Activated naive CD8-positive, alpha-beta T cell treated with anti-CD3 and anti-CD28 coated beads, Interleukin-2, amount 50 U/mL, for 24 hours (primary cell): Measurements from ENCODE around the gene PFDN1.

Experiments
- ATAC-seq: fragments of 150-1000 bp; cut with Tn5 transposase; one replicate; pipeline ENCODE4 v1.10.0; 2021
- DNase-seq: peaks from one replicate; pipeline ENCODE4 v3.0.0; 2021
- H3K27ac Mint-ChIP-seq: one replicate; pipeline ENCODE4 v1.8.0; 2021; ENCODE audit warnings: mild to moderate bottlenecking, mixed read lengths
- H3K27me3 Mint-ChIP-seq: one replicate; pipeline ENCODE4 v1.8.0; 2021; ENCODE audit warnings: mixed read lengths
- H3K36me3 Mint-ChIP-seq: one replicate; pipeline ENCODE4 v1.8.0; 2021; ENCODE audit warnings: low read depth, mixed read lengths
- H3K4me1 Mint-ChIP-seq: one replicate; pipeline ENCODE4 v1.8.0; 2021; ENCODE audit warnings: mixed read lengths
- H3K4me3 Mint-ChIP-seq: one replicate; pipeline ENCODE4 v1.8.0; 2021; ENCODE audit warnings: mild to moderate bottlenecking, moderate library complexity, mixed read lengths
- H3K9me3 Mint-ChIP-seq: one replicate; pipeline ENCODE4 v1.8.0; 2021; ENCODE audit warnings: mixed read lengths

The PFDN1 gene

DNA sequence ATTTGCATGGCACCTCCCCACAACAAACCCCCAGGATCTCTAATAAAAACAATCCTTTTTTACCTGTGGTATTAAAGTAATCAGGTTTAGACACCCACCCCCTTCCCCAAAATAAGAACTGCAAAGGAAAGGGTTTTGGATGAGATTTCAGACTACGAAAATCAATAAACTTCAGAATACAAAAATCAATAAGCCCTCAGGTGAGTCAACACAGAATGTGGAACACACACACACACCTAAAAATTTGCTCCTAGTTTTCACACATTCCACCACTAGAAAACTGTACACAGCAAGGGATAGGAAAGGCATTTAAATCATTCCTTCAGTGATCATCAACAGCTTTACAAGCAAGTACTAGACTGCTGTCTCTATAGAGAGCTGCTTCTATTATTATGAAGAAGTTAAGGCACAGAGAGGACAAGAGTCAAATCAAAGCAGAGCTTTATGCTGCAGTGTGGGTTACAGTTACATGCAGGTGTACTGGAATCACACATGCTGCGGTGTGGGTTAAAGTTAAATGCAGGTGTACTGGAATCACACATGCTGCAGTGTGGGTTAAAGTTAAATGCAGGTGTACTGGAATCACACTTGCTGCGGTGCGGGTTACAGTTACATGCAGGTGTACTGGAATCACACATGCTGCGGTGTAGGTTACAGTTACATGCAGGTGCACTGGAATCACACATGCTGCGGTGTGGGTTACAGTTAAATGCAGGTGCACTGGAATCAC lies 36.3 kb downstream of the PFDN1 start:
- H3K4me3 Mint-ChIP-seq: no peak overlapping the region
- DNase-seq (no peak), ATAC-seq (no peak)
- no peaks in the 10 kb centered on the region for H3K27me3 Mint-ChIP-seq
- H3K36me3 Mint-ChIP-seq: peaks cover 8% of the 10 kb centered on the region
- no peak overlapping the region for H3K27ac Mint-ChIP-seq
- H3K9me3 Mint-ChIP-seq: no peaks in the 10 kb centered on the region
- peaks cover 39% of the 10 kb centered on the region for H3K4me1 Mint-ChIP-seq

GRCh38 chr5:140265845-140266244 lies 37.1 kb downstream of the PFDN1 start:
- Mint-ChIP-seq H3K4me1 (peaks cover 45% of the 10 kb centered on the region), H3K4me3 (no peak overlapping the region), H3K27me3 (no peaks in the 10 kb centered on the region), H3K9me3 (no peaks in the 10 kb centered on the region), H3K27ac (no peak overlapping the region), H3K36me3 (peaks cover 6% of the 10 kb centered on the region)
- DNase-seq (no peak), ATAC-seq (no peak)

DNA sequence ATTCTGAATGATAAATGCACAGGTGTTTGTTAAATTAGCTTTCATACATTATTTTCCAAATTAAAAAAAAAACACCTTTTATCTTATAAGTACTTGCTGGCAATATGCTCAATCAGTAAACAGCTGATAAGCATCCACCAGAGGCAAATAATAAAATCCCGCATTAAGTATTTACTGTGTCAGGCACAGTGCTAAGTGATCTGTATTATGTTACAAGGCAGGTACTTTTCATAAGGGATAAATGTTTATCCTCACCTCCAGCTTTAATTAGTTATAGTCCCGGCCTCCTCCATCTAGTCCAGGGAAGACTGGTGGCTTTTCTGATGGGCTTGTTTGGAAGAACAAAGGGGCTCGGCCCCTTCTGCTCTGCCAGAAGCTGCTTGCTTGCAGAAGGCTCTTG lies 40.1 kb downstream of the PFDN1 start:
- Mint-ChIP-seq H3K4me3 (no peak overlapping the region), H3K4me1 (peaks cover 54% of the 10 kb centered on the region), H3K9me3 (no peaks in the 10 kb centered on the region), H3K27ac (no peak overlapping the region), H3K36me3 (peaks cover 22% of the 10 kb centered on the region), H3K27me3 (no peaks in the 10 kb centered on the region)
- no peak for ATAC-seq
- no peak for DNase-seq

DNA sequence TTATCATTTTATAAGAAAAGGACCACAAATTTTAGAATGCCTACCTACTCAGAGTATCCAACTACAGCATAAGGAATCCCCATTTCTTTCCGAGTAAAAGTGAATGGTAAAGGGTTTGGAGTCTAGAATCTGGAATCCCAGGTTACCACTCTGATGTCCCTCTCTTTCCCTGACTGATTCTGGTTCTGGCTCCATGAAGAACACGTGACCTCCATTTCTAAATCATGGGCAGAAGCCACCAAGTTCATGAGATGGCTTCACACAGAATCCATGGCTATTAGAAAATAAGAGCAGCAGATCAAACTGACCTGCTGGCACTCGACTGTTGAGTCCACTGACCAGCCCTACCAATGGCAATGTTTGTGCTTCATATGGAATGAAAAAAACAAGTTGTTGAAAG lies 40.7 kb downstream of the PFDN1 start:
- H3K27me3 Mint-ChIP-seq: no peaks in the 10 kb centered on the region
- no peak overlapping the region for H3K27ac Mint-ChIP-seq
- DNase-seq (no peak), ATAC-seq (no peak)
- no peak overlapping the region for H3K4me3 Mint-ChIP-seq
- no peaks in the 10 kb centered on the region for H3K9me3 Mint-ChIP-seq
- peaks cover 23% of the 10 kb centered on the region for H3K36me3 Mint-ChIP-seq
- H3K4me1 Mint-ChIP-seq: peaks cover 48% of the 10 kb centered on the region

DNA sequence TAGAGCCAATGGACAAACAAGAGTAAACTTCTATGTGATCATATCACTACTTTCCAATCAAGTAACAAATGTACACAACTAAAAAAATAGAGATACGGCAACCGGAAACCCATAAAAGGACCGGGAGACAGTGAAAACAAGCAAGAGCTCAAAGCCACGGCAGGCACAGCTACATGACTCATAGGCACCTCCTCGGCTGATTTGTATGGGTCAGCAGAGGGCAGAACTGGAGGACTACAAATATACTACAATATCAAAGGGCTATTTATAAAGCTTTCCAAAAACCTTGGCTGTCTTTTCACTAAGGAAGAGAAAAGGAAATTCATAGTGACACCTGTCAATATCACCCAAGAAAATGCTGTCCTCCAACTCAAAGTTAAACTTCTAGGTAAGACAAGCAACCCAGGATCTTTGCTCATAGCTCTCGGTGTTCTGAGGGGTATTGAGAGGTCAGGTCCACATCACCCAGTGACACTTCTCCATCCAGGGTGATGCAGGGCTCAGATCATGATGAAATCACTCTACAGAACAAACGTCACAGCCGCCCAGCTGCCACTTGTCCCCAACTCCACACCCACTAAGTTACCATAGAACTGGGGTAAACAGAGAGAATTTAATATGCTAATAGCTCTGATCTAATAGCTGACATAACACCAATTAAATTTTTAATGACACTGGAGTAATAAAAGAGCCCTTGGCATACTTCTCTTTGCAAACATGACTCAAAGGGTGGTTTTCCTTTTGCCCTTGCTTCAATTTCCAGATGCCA lies 41.3 kb downstream of the PFDN1 start:
- ATAC-seq (no peak), DNase-seq (no peak)
- Mint-ChIP-seq H3K9me3 (no peaks in the 10 kb centered on the region), H3K36me3 (peaks cover 23% of the 10 kb centered on the region), H3K27ac (no peak overlapping the region), H3K4me3 (no peak overlapping the region), H3K27me3 (no peaks in the 10 kb centered on the region), H3K4me1 (peaks cover 42% of the 10 kb centered on the region)

DNA sequence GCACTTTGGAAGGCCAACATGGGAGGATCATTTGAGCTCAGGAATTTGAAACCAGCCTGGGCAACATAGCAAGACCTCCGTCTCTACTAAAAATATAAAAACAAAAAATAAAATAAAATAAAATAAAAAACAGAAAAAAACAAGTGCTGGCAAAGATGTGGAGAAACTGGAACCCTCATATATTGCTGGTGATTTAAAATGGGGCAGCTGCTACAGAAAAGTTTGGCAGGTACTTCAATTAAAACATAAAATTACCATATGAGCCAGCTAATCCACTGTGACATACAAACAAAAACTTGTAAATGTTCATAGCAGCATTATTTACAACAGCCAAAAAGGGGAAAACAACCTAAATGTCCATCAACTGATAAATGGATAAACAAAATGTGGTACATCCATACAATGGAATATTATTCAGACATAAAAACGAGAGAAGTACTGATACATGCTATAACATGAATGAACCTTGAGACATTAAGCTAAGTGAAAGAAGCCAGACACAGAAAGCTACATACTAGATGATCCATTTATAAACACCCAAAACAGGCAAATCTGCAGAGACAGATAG lies 42.7 kb downstream of the PFDN1 start:
- no peaks in the 10 kb centered on the region for H3K27me3 Mint-ChIP-seq
- H3K36me3 Mint-ChIP-seq: peaks cover 23% of the 10 kb centered on the region
- no peak overlapping the region for H3K4me3 Mint-ChIP-seq
- H3K4me1 Mint-ChIP-seq: peaks cover 27% of the 10 kb centered on the region
- DNase-seq: no peak
- ATAC-seq: no peak
- no peaks in the 10 kb centered on the region for H3K9me3 Mint-ChIP-seq
- no peak overlapping the region for H3K27ac Mint-ChIP-seq

- no peaks in the 10 kb centered on the region for H3K9me3 Mint-ChIP-seq
- ATAC-seq (no peak), DNase-seq (no peak)
- no peak overlapping the region for H3K4me3 Mint-ChIP-seq
- H3K4me1 Mint-ChIP-seq: peaks cover 25% of the 10 kb centered on the region
- H3K27me3 Mint-ChIP-seq: no peaks in the 10 kb centered on the region
- H3K36me3 Mint-ChIP-seq: peaks cover 23% of the 10 kb centered on the region
- H3K27ac Mint-ChIP-seq: peak overlapping the region; percentile 21
These were observed 43.4 kb downstream of the PFDN1 start for GRCh38 chr5:140259500-140259899.

DNA sequence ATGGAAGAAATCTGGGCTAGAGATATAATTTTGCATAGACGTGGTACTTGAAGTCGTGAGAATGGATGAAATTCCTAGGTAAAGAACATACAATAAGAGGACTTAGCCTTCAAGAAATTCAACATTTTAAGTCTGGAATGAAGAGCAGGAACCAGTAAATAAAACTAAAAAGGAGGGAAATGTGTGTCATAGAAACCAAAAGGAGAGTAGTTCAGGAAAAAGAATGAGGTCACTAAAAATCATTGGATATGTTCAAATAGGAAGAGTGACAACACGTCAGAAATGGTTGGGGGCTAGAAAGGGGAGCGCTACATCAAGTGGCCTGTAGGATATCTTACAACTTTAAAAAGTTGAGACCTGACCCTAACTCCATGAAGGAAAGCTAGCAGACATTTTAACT lies 44.0 kb downstream of the PFDN1 start:
- no peaks in the 10 kb centered on the region for H3K9me3 Mint-ChIP-seq
- H3K27me3 Mint-ChIP-seq: no peaks in the 10 kb centered on the region
- H3K4me1 Mint-ChIP-seq: peaks cover 22% of the 10 kb centered on the region
- no peak for DNase-seq
- no peak overlapping the region for H3K4me3 Mint-ChIP-seq
- ATAC-seq: no peak
- peaks cover 23% of the 10 kb centered on the region for H3K36me3 Mint-ChIP-seq
- no peak overlapping the region for H3K27ac Mint-ChIP-seq

DNA sequence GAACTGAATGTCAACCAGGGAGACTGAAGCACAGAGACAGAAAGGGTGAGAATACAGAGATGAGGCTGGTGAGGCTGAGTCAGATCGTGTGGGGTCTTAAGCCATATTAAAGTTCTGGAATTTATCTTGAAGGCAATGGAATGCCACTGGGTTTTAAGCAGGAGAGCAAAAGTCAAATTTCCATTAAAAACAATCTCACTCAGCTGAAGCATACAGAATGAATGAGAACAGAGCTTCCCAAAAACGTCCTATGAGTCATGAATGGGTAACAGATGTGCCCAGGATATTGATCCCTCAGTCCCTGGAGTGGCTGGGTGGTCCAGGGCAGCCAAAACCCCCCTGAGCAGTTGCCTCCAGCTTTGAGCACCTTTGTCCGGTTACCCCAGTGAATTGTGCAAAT lies 44.9 kb downstream of the PFDN1 start:
- Mint-ChIP-seq H3K27ac (no peak overlapping the region), H3K4me3 (no peak overlapping the region), H3K27me3 (no peaks in the 10 kb centered on the region), H3K4me1 (peaks cover 22% of the 10 kb centered on the region), H3K36me3 (peaks cover 23% of the 10 kb centered on the region), H3K9me3 (no peaks in the 10 kb centered on the region)
- DNase-seq (no peak), ATAC-seq (no peak)

DNA sequence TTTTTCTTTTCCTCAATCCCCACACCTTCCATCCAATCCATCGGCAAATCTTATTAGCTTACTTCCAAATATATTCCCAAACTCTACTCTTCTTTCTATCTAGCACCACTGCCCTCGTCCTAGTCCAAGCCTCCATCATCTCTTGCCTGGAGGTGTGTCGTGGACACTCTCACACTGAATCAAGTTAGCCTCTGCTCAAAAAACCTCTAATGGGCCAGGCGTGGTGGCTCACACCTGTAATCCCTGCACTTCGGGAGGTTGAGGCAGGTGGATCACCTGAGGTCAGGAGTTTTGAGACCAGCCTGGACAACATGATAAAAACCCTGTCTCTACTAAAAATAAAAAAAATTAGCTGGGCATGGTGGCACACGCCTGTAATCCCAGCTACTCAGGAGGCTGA lies 46.2 kb downstream of the PFDN1 start:
- peaks cover 31% of the 10 kb centered on the region for H3K4me1 Mint-ChIP-seq
- DNase-seq (no peak), ATAC-seq (no peak)
- H3K9me3 Mint-ChIP-seq: no peaks in the 10 kb centered on the region
- no peak overlapping the region for H3K27ac Mint-ChIP-seq
- H3K4me3 Mint-ChIP-seq: no peak overlapping the region
- H3K27me3 Mint-ChIP-seq: no peaks in the 10 kb centered on the region
- H3K36me3 Mint-ChIP-seq: peaks cover 20% of the 10 kb centered on the region

GRCh38 chr5:140255460-140256157 lies 47.3 kb downstream of the PFDN1 start:
- no peak overlapping the region for H3K4me3 Mint-ChIP-seq
- H3K9me3 Mint-ChIP-seq: no peaks in the 10 kb centered on the region
- no peak overlapping the region for H3K27ac Mint-ChIP-seq
- H3K4me1 Mint-ChIP-seq: peaks cover 31% of the 10 kb centered on the region
- no peaks in the 10 kb centered on the region for H3K27me3 Mint-ChIP-seq
- DNase-seq (no peak), ATAC-seq (no peak)
- H3K36me3 Mint-ChIP-seq: peaks cover 22% of the 10 kb centered on the region

DNA sequence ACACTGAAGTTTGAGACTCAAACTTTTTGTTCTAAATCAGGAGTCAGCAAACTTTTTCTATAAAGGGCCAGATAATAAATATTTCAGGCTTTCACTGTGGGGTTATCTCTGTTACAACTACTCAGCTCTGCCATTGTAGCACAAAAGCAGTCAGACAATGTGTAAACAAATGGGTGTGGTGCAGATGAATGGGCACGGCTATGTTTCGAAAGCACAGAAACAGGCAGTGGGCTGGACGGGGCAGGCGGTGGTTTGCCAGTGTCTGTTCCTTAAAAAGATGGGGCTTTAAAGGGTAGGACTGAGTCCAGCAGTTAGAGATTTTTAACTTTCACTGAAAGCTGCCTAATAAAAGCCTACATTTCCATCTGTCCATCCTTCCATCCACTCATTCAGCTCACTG lies 48.9 kb downstream of the PFDN1 start:
- Mint-ChIP-seq H3K36me3 (peaks cover 18% of the 10 kb centered on the region), H3K9me3 (no peaks in the 10 kb centered on the region), H3K27ac (no peak overlapping the region), H3K27me3 (no peaks in the 10 kb centered on the region), H3K4me1 (peaks cover 32% of the 10 kb centered on the region), H3K4me3 (no peak overlapping the region)
- DNase-seq: no peak
- ATAC-seq: no peak

GRCh38 chr5:140252470-140253126 lies 50.3 kb downstream of the PFDN1 start:
- H3K9me3 Mint-ChIP-seq: no peaks in the 10 kb centered on the region

DNA sequence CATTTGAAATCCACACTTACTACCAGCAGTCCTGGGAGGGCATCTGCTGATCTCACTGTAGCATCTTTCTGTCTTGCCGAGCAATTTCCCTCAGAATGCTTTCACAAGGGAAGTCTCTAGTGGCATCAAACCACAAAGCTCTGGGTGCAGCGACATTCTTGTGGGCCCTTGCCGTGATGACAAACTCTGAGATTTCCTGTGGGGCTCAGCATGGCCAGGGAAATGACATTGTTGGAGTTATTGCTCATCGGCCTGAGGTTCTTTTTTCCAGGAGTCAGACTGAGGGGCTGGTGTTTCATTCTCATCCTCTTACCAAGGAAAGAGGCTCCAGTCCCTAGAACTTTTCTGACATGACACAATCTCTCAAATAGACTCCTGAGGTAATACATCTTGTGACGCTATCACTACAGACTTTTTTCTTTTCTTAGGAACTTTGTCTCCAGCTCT lies 51.4 kb downstream of the PFDN1 start:
- no peaks in the 10 kb centered on the region for H3K9me3 Mint-ChIP-seq
- peak overlapping the region; percentile 74 for H3K27ac Mint-ChIP-seq
- peak; percentile 66 for DNase-seq
- peak; percentile 95 for ATAC-seq
- H3K27me3 Mint-ChIP-seq: no peaks in the 10 kb centered on the region
- H3K4me1 Mint-ChIP-seq: peaks cover 30% of the 10 kb centered on the region
- peak overlapping the region; percentile 31 for H3K4me3 Mint-ChIP-seq
- H3K36me3 Mint-ChIP-seq: peaks cover 11% of the 10 kb centered on the region

More at GRCh38 chr5:140252470-140253126, 50.3 kb downstream of the PFDN1 start:
- peak overlapping the region; percentile 74 for H3K27ac Mint-ChIP-seq
- peaks cover 30% of the 10 kb centered on the region for H3K4me1 Mint-ChIP-seq
- peaks cover 11% of the 10 kb centered on the region for H3K36me3 Mint-ChIP-seq
- no peaks in the 10 kb centered on the region for H3K27me3 Mint-ChIP-seq
- H3K4me3 Mint-ChIP-seq: no peak overlapping the region
- ATAC-seq (no peak), DNase-seq (no peak)
